BLaER1 treated with 17β-estradiol and CSF1 and Interleukin-3, amounts not matched to agents 10 nM and 100 nM (cell line): ENCODE data around the gene A3GALT2.

Experiments used
- H3K27ac ChIP-seq, 11 experiments: shearing (Covaris generic); formaldehyde crosslinking; 2 replicates each; pipeline ENCODE4 v1.8.1; 2022
- H3K27me3 ChIP-seq, 11 experiments: shearing (Covaris generic); formaldehyde crosslinking; 2 replicates each; pipeline ENCODE4 v1.8.1; 2022
- H3K36me3 ChIP-seq, 11 experiments: shearing (Covaris generic); formaldehyde crosslinking; 2 replicates each; pipeline ENCODE4 v1.8.1; 2022
- H3K4me1 ChIP-seq, 10 experiments: shearing (Covaris generic); formaldehyde crosslinking; 2 replicates each; pipeline ENCODE4 v1.8.1; 2022
- H3K4me2 ChIP-seq, 11 experiments: shearing (Covaris generic); formaldehyde crosslinking; 2 replicates each; pipeline ENCODE4 v1.8.1; 2022
- H3K4me3 ChIP-seq, 10 experiments: shearing (Covaris generic); formaldehyde crosslinking; 2 replicates each; pipeline ENCODE4 v1.8.1; 2022
- H3K9ac ChIP-seq, 11 experiments: shearing (Covaris generic); formaldehyde crosslinking; 2 replicates each; pipeline ENCODE4 v1.8.1; 2022
- H3K9me3 ChIP-seq, 11 experiments: shearing (Covaris generic); formaldehyde crosslinking; replicated peaks in 1 of 11; 2 replicates each; pipeline ENCODE4 v1.8.1; 2022
- H4K20me1 ChIP-seq, 11 experiments: shearing (Covaris generic); formaldehyde crosslinking; 2 replicates each; pipeline ENCODE4 v1.8.1; 2022
- Cebpa-rat ChIP-seq, 11 experiments: shearing (Covaris generic); IDR thresholded peaks; 2 replicates each; pipeline ENCODE4 v1.8.1; 2022

A3GALT2 gene

GRCh38 chr1:33327587-33328325 lies 6.9 kb upstream of the A3GALT2 start:
- Histone ChIP-seq H4K20me1 (peaks cover 71 to 100% (median 99%) of the 10 kb centered on the region in 11 experiments), H3K4me3 (no peak overlapping the region), H3K9me3 (no peaks in the 10 kb centered on the region), H3K27me3 (no peaks in the 10 kb centered on the region), H3K4me2 (peak overlapping the region in 3 of 11 experiments; percentile 26 to 29 (median 26); a peak in 7 of 22 replicates), H3K9ac (no peak overlapping the region), H3K36me3 (peaks cover 100% of the 10 kb centered on the region in 11 experiments), H3K4me1 (peaks cover 12 to 68% (median 21%) of the 10 kb centered on the region in 10 experiments), H3K27ac (peak overlapping the region in 2 of 11 experiments; percentile 10 to 21; a peak in 1 of 22 replicates)
- TF ChIP-seq Cebpa-rat (IDR thresholded peaks at IDR 0.05) = no peak

DNA sequence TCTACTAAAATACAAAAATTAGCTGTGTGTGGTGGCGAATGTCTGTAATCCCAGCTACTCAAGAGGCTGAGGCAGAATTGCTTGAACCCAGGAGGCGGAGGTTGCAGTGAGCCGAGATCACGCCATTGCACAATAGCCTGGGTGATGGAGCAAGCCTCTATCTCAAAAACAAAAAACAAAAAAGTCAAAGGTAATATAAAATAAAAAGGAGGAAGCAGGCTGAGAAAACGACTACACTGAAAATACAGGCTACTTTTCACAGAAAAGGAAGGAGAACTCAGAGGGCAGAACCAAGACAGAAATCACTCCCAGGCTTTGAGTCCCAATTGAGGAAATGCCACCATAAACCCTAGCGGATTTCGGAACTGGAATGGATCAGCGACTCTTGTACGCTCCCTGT lies 5.9 kb upstream of the A3GALT2 start:
- H3K36me3 ChIP-seq = peaks cover 97 to 100% (median 100%) of the 10 kb centered on the region in 11 experiments
- no peaks in the 10 kb centered on the region for H3K9me3 ChIP-seq
- no peak overlapping the region for H3K4me3 ChIP-seq
- H3K27me3 ChIP-seq = no peaks in the 10 kb centered on the region
- H4K20me1 ChIP-seq = peaks cover 62 to 100% (median 99%) of the 10 kb centered on the region in 11 experiments
- peaks cover 2 to 58% (median 11%) of the 10 kb centered on the region in 10 experiments for H3K4me1 ChIP-seq
- no peak overlapping the region for H3K9ac ChIP-seq
- peak overlapping the region in 3 of 11 experiments; percentile 26 to 29 (median 26); a peak in 3 of 22 replicates for H3K4me2 ChIP-seq
- TF ChIP-seq Cebpa-rat (IDR thresholded peaks at IDR 0.05) = peak in 1 of 11 experiments; percentile 20; a peak in 2 of 22 replicates
- peak overlapping the region in 4 of 11 experiments; percentile 10 to 26 (median 18); a peak in 2 of 22 replicates for H3K27ac ChIP-seq

DNA sequence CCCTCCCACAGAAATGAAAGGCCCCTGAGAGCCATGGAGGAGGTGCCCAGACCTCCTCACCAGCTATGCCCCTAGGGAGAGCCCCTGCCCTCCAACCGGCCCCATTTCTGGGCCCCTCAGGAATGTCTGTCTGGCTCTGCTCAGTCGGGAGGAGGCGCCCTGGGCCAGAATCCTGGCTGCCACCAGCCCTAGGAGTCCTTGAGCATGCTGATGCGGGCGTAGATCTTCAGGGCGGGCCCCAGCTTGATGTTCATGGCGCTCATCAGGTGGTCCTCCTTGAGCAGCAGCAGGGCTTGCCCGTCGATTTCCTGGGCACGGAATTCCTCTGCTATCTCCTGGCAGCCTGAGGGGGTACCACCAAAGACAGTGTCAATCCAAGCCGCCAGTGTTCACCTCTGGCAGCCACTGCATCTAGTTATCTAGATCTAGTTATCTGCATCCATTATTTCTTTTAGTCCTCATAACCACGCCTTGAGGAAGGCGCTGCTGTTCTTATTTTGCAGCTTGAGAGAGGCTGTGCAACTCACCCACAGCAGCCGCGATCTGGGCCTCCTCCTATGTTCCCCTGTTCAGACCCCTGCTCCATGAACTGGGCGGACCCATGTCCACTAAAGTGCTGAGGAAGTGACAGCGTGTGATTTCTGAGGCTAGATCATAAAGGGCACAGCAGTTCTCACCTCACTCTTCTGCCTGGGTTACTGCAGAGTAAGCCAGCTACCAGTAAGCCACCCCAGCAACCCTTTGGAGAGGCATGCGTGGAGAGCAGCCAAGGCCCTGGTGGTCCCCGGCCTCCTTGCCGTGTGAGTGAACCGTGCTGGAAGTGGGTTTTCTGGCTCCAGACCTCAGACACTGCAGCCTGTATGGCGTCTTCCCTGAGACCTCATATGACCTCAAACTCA lies 4.0 kb upstream of the A3GALT2 start:
- no peak for TF ChIP-seq Cebpa-rat (IDR thresholded peaks at IDR 0.05)
- Histone ChIP-seq H3K4me1 (peaks cover 0 to 44% (median 8%) of the 10 kb centered on the region in 10 experiments; a peak in 9 of 20 replicates), H3K9me3 (no peaks in the 10 kb centered on the region), H3K4me3 (no peak overlapping the region), H3K9ac (peak overlapping the region in 4 of 11 experiments; percentile 3 to 40 (median 16); a peak in 1 of 22 replicates), H3K27ac (no peak overlapping the region), H4K20me1 (peaks cover 43 to 100% (median 90%) of the 10 kb centered on the region in 11 experiments), H3K27me3 (no peaks in the 10 kb centered on the region), H3K36me3 (peaks cover 78 to 90% (median 84%) of the 10 kb centered on the region in 11 experiments), H3K4me2 (no peak overlapping the region)

DNA sequence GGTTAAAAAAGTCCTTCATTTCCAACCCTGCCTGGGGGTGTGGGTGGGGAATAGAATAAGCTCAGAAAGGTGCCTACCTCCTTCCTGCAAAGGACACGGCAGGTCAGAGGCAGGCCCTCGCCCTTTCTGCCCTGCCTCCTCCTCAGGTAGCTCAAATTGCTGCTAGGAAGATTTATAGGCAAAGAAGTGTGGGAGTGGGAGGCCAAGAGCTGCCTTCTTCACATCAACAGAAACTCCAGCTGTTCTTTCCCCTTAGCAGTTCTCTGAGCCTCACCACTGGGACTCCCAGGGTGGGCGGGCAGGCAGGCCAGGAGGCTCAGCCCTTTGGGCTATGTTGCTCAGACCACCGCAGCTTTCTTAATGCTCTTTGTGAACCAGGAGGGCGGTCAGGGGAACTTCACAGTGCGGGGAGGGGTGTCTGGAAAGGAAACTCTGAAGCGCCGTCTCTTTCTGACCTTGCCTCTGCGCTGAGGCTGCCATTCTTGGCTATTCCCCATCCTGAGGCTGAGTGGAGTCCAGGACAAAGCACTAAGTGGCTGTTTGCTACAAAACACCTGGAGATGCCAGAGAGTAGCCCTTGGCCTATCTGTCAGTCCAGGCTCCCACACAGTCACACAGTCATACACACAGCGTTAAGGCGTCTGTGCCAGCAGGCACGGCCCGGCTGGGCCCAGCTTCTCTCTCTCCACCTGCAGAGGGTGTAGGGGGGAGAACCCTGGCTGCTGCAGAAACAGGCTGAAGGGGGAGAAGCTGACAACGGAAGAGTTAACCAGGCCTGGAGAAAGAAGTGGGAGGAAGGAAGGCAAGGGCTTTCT lies 3.0 kb upstream of the A3GALT2 start:
- H4K20me1 ChIP-seq = peaks cover 33 to 100% (median 80%) of the 10 kb centered on the region in 11 experiments; a peak in 21 of 22 replicates
- peaks cover 68 to 79% (median 73%) of the 10 kb centered on the region in 11 experiments for H3K36me3 ChIP-seq
- 0 out of 22 replicates have a peak overlapping the region, but pooled peaks of 3 of the 11 experiments have one; percentile 3 to 21 (median 10) for H3K9ac ChIP-seq
- H3K4me2 ChIP-seq = no peak overlapping the region
- H3K4me1 ChIP-seq = peaks cover 0 to 34% (median 8%) of the 10 kb centered on the region in 10 experiments; a peak in 9 of 20 replicates
- no peak for TF ChIP-seq Cebpa-rat (IDR thresholded peaks at IDR 0.05)
- no peaks in the 10 kb centered on the region for H3K9me3 ChIP-seq
- H3K27ac ChIP-seq = no peak overlapping the region
- no peak overlapping the region for H3K4me3 ChIP-seq
- H3K27me3 ChIP-seq = no peaks in the 10 kb centered on the region

- H3K36me3 ChIP-seq = peaks cover 59 to 71% (median 65%) of the 10 kb centered on the region in 11 experiments
- H3K27ac ChIP-seq = no peak overlapping the region
Observed at GRCh38 chr1:33322870-33323585, 2.1 kb upstream of the A3GALT2 start.

GRCh38 chr1:33322109-33322508 lies 1.2 kb upstream of the A3GALT2 start:
- Histone ChIP-seq H3K9me3 (no peaks in the 10 kb centered on the region), H3K27me3 (no peaks in the 10 kb centered on the region), H3K4me2 (no peak overlapping the region), H3K4me1 (peaks cover 0 to 21% (median 1%) of the 10 kb centered on the region in 10 experiments; a peak in 9 of 20 replicates), H3K27ac (no peak overlapping the region), H3K4me3 (no peak overlapping the region), H3K36me3 (peaks cover 50 to 61% (median 56%) of the 10 kb centered on the region in 11 experiments), H3K9ac (no peak overlapping the region), H4K20me1 (peaks cover 32 to 87% (median 63%) of the 10 kb centered on the region in 11 experiments; a peak in 20 of 22 replicates)
- no peak for TF ChIP-seq Cebpa-rat (IDR thresholded peaks at IDR 0.05)

More at GRCh38 chr1:33322870-33323585, 2.1 kb upstream of the A3GALT2 start:
- H4K20me1 ChIP-seq = peaks cover 32 to 96% (median 72%) of the 10 kb centered on the region in 11 experiments; a peak in 20 of 22 replicates
- no peaks in the 10 kb centered on the region for H3K27me3 ChIP-seq
- no peak overlapping the region for H3K4me3 ChIP-seq
- peaks cover 0 to 25% (median 6%) of the 10 kb centered on the region in 10 experiments; a peak in 9 of 20 replicates for H3K4me1 ChIP-seq
- H3K9ac ChIP-seq = no peak overlapping the region
- no peak overlapping the region for H3K4me2 ChIP-seq
- no peak for TF ChIP-seq Cebpa-rat (IDR thresholded peaks at IDR 0.05)
- no peaks in the 10 kb centered on the region for H3K9me3 ChIP-seq

DNA sequence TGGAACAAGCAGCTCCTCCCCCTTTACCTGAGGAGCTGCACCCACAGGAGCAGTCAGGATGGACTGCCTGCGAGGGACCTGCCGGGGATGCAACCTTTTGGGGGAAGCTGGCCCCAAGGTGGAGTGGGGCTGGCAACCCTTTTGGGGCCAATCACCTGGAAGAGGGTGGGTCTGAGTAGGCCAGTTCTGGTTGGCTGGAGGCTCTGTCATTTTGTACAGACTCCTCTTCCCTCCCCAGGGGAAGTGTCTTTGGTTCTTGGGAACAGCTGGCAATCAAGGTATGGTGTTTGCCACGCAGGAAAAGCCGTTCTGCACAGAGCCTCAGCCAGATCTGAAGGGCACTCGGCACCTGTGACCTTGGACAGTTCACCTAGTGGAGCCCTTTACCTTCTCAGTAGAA lies 280 bp upstream of the A3GALT2 start:
- no peaks in the 10 kb centered on the region for H3K9me3 ChIP-seq
- H3K27ac ChIP-seq = no peak overlapping the region
- no peak overlapping the region for H3K4me2 ChIP-seq
- no peak overlapping the region for H3K4me3 ChIP-seq
- H3K36me3 ChIP-seq = peaks cover 41 to 52% (median 47%) of the 10 kb centered on the region in 11 experiments
- peaks cover 0 to 17% (median 3%) of the 10 kb centered on the region in 10 experiments; a peak in 13 of 20 replicates for H3K4me1 ChIP-seq
- TF ChIP-seq Cebpa-rat (IDR thresholded peaks at IDR 0.05) = no peak
- H3K9ac ChIP-seq = no peak overlapping the region
- H3K27me3 ChIP-seq = no peaks in the 10 kb centered on the region
- H4K20me1 ChIP-seq = peaks cover 28 to 77% (median 54%) of the 10 kb centered on the region in 11 experiments; a peak in 20 of 22 replicates
